Adrenal gland (tissue), 5 donors: ENCODE results near the gene FAM200B.

Experiments
- POLR2A ChIP-seq, 2 donors: fragments of 450-650 bp; IDR thresholded peaks; one replicate each; pipeline ENCODE4 v1.6.1; 2017; ENCODE audit warnings: antibody characterized with exemption in 2 of 2, mild to moderate bottlenecking in 2 of 2, moderate library complexity in 1 of 2
- TF ChIP-seq, protein P1 (sequence below), 6 experiments: fragments of 450-650 bp in 4 of 6; fragments of 200-600 bp in 2 of 6; sonication (generic) in 1 of 6; IDR thresholded peaks; 1 replicate in 5 of 6; 2 replicates in 1 of 6; pipeline versions ENCODE4 v1.5.1 to v1.8.0; 2016 to 2021; ENCODE audit warnings: antibody characterized with exemption in 6 of 6, mild to moderate bottlenecking in 2 of 6, moderate library complexity in 1 of 6
- donor health status: DM: no; HTN: no; CAD: no.

GRCh38 chr4:15735536-15735935 lies 53.9 kb downstream of the FAM200B start:
- TF ChIP-seq, protein P1, sequence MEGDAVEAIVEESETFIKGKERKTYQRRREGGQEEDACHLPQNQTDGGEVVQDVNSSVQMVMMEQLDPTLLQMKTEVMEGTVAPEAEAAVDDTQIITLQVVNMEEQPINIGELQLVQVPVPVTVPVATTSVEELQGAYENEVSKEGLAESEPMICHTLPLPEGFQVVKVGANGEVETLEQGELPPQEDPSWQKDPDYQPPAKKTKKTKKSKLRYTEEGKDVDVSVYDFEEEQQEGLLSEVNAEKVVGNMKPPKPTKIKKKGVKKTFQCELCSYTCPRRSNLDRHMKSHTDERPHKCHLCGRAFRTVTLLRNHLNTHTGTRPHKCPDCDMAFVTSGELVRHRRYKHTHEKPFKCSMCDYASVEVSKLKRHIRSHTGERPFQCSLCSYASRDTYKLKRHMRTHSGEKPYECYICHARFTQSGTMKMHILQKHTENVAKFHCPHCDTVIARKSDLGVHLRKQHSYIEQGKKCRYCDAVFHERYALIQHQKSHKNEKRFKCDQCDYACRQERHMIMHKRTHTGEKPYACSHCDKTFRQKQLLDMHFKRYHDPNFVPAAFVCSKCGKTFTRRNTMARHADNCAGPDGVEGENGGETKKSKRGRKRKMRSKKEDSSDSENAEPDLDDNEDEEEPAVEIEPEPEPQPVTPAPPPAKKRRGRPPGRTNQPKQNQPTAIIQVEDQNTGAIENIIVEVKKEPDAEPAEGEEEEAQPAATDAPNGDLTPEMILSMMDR (IDR thresholded peaks at IDR 0.05) = no peak
- TF ChIP-seq POLR2A (IDR thresholded peaks at IDR 0.05) = no peak
